DOHH2 (cell line): ENCODE measurements around the gene ANAPC2.

ENCODE experiments used
- H3F3A ChIP-seq: fragments of 200-600 bp; sonication (generic), shearing (Covaris generic); 2 replicates; pipeline ENCODE4 v1.6.0; 2016; ENCODE audit warnings: antibody characterized with exemption, mild to moderate bottlenecking; ENCODE audit not compliant: control insufficient read depth, insufficient read depth
- H3K27ac ChIP-seq: fragments of 200-600 bp; sonication (generic); 2 replicates; pipeline ENCODE4 v1.5.1; 2014; ENCODE audit warnings: low read depth, mild to moderate bottlenecking, low read length, moderate library complexity
- H3K27me3 ChIP-seq: fragments of 200-600 bp; sonication (generic); 2 replicates; pipeline ENCODE4 v1.6.1; 2014; ENCODE audit warnings: mild to moderate bottlenecking, low read length, mixed read lengths; ENCODE audit not compliant: control insufficient read depth
- H3K36me3 ChIP-seq: fragments of 200-600 bp; sonication (generic); 2 replicates; pipeline ENCODE4 v1.6.1; 2014; ENCODE audit warnings: mild to moderate bottlenecking, low read length, moderate library complexity, mixed read lengths; ENCODE audit not compliant: control insufficient read depth
- H3K4me1 ChIP-seq: fragments of 200-600 bp; sonication (generic); 2 replicates; pipeline ENCODE4 v1.6.1; 2014; ENCODE audit warnings: mild to moderate bottlenecking, low read length, mixed read lengths; ENCODE audit not compliant: control insufficient read depth
- H3K4me2 ChIP-seq: fragments of 200-600 bp; sonication (generic); 2 replicates; pipeline ENCODE4 v1.6.0; 2014; ENCODE audit warnings: mild to moderate bottlenecking, low read length, moderate library complexity
- H3K4me3 ChIP-seq: fragments of 200-600 bp; sonication (generic); 2 replicates; pipeline ENCODE4 v1.5.1; 2014; ENCODE audit warnings: mild to moderate bottlenecking, low read length, mixed read lengths
- H3K79me2 ChIP-seq: fragments of 200-600 bp; sonication (generic); 2 replicates; pipeline ENCODE4 v1.6.1; 2014; ENCODE audit warnings: mild to moderate bottlenecking, low read length, mixed read lengths; ENCODE audit not compliant: control insufficient read depth
- H3K9me2 ChIP-seq: fragments of 200-600 bp; sonication (generic); replicated peaks from 2 replicates; pipeline ENCODE4 v1.6.1; 2014; ENCODE audit warnings: mild to moderate bottlenecking, low read length, mixed read lengths; ENCODE audit not compliant: control insufficient read depth
- H3K9me3 ChIP-seq: fragments of 200-600 bp; sonication (generic); 2 replicates; pipeline ENCODE4 v1.6.1; 2014; ENCODE audit warnings: antibody characterized with exemption, low read length, mixed read lengths; ENCODE audit not compliant: control insufficient read depth, insufficient read depth
- H4K20me1 ChIP-seq: fragments of 200-600 bp; sonication (generic); 2 replicates; pipeline ENCODE4 v1.6.0; 2014; ENCODE audit warnings: low read depth, mild to moderate bottlenecking, antibody characterized with exemption, low read length, moderate library complexity; ENCODE audit not compliant: control insufficient read depth, insufficient read depth
- EZH2phosphoT487 ChIP-seq: fragments of 200-600 bp; sonication (generic); IDR thresholded peaks from 2 replicates; pipeline ENCODE4 v1.6.1; 2017; ENCODE audit warnings: borderline replicate concordance, mild to moderate bottlenecking, antibody characterized with exemption, low read length, moderate library complexity, mixed read lengths
- TF ChIP-seq, protein P1 (sequence below): fragments of 200-600 bp; sonication (generic); IDR thresholded peaks from one replicate; pipeline ENCODE4 v1.5.1; 2014; ENCODE audit warnings: antibody characterized with exemption, mild to moderate bottlenecking, low read depth, low read length; ENCODE audit not compliant: poor library complexity, severe bottlenecking

ANAPC2 gene

DNA sequence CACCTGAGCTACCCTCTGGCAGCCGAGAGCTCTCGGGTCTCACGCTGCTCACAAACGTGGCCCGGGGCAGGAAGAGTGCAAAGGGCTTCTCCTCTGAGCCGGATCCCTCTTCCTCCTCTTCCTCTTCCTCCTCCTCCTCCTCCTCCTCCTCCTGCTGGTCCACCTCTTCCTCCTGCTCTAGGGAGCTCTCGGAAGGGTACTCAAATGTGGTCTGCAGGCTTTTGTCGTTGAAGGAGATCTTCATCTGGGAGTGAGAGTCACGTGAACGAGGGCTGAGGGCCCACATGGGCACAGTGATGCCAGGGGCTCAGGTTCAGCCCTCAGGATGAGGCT, 4.1 kb upstream of the ANAPC2 start:
- no peaks in the 10 kb centered on the region for H3K9me3 ChIP-seq

DNA sequence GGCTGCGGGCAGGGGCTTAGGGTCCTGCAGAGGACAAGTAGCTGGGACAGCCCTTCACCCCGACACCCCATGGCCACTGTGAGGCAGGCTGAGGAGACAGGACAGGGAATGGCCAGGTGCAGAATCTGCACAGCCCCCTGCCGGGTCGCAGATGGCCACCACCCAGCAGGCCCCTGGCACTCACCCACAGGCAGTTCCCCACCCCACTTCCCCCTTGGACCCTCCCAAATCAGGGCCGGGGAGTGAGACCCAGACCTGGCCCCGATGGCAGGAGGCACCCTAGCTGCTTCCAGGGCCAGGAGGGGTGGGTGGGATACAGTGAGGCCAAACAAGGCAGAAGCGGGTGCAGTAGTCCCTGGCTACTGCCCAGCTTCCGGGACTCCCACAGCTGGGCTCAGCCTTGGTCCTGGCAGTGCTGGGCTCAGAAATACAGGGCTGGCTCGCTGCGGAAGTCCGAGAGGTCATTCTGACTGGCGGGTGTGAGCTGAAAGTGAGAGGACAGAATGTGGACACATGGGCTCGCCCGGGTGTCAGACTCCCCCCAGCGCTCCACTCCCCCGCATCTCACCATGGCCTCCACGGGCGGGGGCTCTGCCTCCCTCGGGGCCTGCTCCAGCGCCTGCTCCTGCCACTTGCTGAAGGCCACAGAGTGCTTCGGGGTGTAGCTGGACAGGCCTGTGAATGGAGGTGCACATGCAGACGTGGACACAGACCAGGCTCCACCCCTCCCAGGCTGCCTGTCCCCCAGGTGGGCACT, 3.5 kb upstream of the ANAPC2 start:
- Histone ChIP-seq H3K27me3 (no peaks in the 10 kb centered on the region), H3K79me2 (peaks cover 39% of the 10 kb centered on the region), H3F3A (no peaks in the 10 kb centered on the region), H3K9me3 (no peaks in the 10 kb centered on the region), H3K4me3 (no peak overlapping the region), H4K20me1 (no peaks in the 10 kb centered on the region), H3K4me2 (no peak overlapping the region), H3K36me3 (peaks cover 39% of the 10 kb centered on the region), H3K4me1 (peaks cover 23% of the 10 kb centered on the region), H3K27ac (no peak overlapping the region), H3K9me2 (no peaks in the 10 kb centered on the region)
- TF ChIP-seq, protein P1, sequence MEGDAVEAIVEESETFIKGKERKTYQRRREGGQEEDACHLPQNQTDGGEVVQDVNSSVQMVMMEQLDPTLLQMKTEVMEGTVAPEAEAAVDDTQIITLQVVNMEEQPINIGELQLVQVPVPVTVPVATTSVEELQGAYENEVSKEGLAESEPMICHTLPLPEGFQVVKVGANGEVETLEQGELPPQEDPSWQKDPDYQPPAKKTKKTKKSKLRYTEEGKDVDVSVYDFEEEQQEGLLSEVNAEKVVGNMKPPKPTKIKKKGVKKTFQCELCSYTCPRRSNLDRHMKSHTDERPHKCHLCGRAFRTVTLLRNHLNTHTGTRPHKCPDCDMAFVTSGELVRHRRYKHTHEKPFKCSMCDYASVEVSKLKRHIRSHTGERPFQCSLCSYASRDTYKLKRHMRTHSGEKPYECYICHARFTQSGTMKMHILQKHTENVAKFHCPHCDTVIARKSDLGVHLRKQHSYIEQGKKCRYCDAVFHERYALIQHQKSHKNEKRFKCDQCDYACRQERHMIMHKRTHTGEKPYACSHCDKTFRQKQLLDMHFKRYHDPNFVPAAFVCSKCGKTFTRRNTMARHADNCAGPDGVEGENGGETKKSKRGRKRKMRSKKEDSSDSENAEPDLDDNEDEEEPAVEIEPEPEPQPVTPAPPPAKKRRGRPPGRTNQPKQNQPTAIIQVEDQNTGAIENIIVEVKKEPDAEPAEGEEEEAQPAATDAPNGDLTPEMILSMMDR, result no peak
- TF ChIP-seq EZH2phosphoT487, result no peak

More for the DNA sequence above, 4.1 kb upstream of the ANAPC2 start:
- TF ChIP-seq, protein P1, result no peak
- TF ChIP-seq EZH2phosphoT487, result no peak
- peaks cover 35% of the 10 kb centered on the region for H3K36me3 ChIP-seq
- H3K27me3 ChIP-seq, result no peaks in the 10 kb centered on the region
- peaks cover 17% of the 10 kb centered on the region for H3K4me1 ChIP-seq
- no peaks in the 10 kb centered on the region for H3K9me2 ChIP-seq
- peaks cover 33% of the 10 kb centered on the region for H3K79me2 ChIP-seq
- H3K4me2 ChIP-seq, result no peak overlapping the region
- no peak overlapping the region for H3K27ac ChIP-seq
- no peaks in the 10 kb centered on the region for H4K20me1 ChIP-seq
- H3F3A ChIP-seq, result no peaks in the 10 kb centered on the region
- H3K4me3 ChIP-seq, result no peak overlapping the region

DNA sequence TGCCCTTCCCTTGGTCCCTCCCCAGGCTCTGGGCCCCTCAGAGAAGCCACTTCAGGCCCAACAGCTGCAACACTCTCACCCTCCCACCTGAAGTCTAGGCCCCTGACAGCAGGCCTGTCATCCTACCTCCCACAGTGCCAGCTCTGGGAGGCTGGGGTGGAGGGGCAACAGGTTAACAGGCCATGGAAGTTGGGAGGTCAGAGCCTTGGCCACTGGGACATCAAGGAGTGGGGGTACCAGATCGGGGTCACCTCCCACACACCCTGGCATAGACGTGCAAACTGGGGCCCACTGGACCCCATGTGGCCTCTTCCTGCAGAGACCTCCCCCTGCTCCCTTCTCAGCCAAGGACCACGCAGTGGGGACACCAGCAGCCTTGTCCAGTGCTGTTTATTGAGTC, 2.9 kb upstream of the ANAPC2 start:
- Histone ChIP-seq H3K27ac (no peak overlapping the region), H3K36me3 (peaks cover 39% of the 10 kb centered on the region), H3K27me3 (no peaks in the 10 kb centered on the region), H3K9me3 (no peaks in the 10 kb centered on the region), H3K4me1 (peaks cover 29% of the 10 kb centered on the region), H3K4me2 (no peak overlapping the region), H3K79me2 (peaks cover 45% of the 10 kb centered on the region), H3F3A (no peaks in the 10 kb centered on the region), H3K9me2 (no peaks in the 10 kb centered on the region), H4K20me1 (no peaks in the 10 kb centered on the region), H3K4me3 (no peak overlapping the region)
- TF ChIP-seq, protein P1, result no peak
- no peak for TF ChIP-seq EZH2phosphoT487
